CD14-positive monocyte (primary cell): ENCODE results near the gene SIRPA. TPM values are rescaled to one million over a fixed set of nuclear protein-coding genes. Genes with fewer than 3 reads are reported as not detected.
A peak's percentile ranks its signal among the peaks of the same experiment; 100 is the strongest.

Source experiments
- DNase-seq, 3 donors: peaks; one replicate each; pipeline ENCODE4 v3.0.0-alpha.2; 2011 to 2022
- H2AFZ ChIP-seq: 2 replicates; pipeline ENCODE4 v1.6.0; 2012; ENCODE audit warnings: mild to moderate bottlenecking, low read depth, low read length, inconsistent platforms; ENCODE audit not compliant: insufficient read depth, poor library complexity, severe bottlenecking
- H3K27ac ChIP-seq, 2 donors: 1 replicate in 1 of 2; 2 replicates in 1 of 2; pipeline ENCODE4 v1.5.1; 2012 to 2013; ENCODE audit warnings: low read length in 2 of 2, control low read depth in 1 of 2, inconsistent platforms in 1 of 2, low read depth in 1 of 2, mild to moderate bottlenecking in 1 of 2
- H3K27me3 ChIP-seq, 2 donors: one replicate each; pipeline versions ENCODE4 v1.6.0 to v1.6.1; 2011 to 2013; ENCODE audit warnings: low read length in 2 of 2; ENCODE audit not compliant: control insufficient read depth in 2 of 2, insufficient read depth in 2 of 2
- H3K36me3 ChIP-seq, 2 donors: replicated peaks in 1 of 2; 1 replicate in 1 of 2; 2 replicates in 1 of 2; pipeline versions ENCODE4 v1.5.1 to v1.6.1; 2012 to 2013; ENCODE audit warnings: low read length in 2 of 2, control low read depth in 1 of 2, inconsistent platforms in 1 of 2, mild to moderate bottlenecking in 1 of 2; ENCODE audit not compliant: insufficient read depth in 2 of 2, control insufficient read depth in 1 of 2
- H3K4me1 ChIP-seq, 2 donors: 1 replicate in 1 of 2; 2 replicates in 1 of 2; pipeline versions ENCODE4 v1.5.1 to v1.6.1; 2012 to 2013; ENCODE audit warnings: low read length in 2 of 2, control low read depth in 1 of 2, inconsistent platforms in 1 of 2, mild to moderate bottlenecking in 1 of 2, moderate library complexity in 1 of 2; ENCODE audit not compliant: insufficient read depth in 2 of 2, control insufficient read depth in 1 of 2
- H3K4me2 ChIP-seq: replicated peaks from 2 replicates; pipeline ENCODE3; 2012; ENCODE audit warnings: low read length, moderate library complexity, mild to moderate bottlenecking; ENCODE audit not compliant: poor library complexity, severe bottlenecking; ENCODE audit errors: extremely low read depth
- H3K4me3 ChIP-seq, 3 experiments: fragments of 200-600 bp in 1 of 3; sonication (generic) in 1 of 3; replicated peaks in 1 of 3; 1 replicate in 2 of 3; 2 replicates in 1 of 3; pipeline ENCODE4 v1.5.1; 2011 to 2013; ENCODE audit warnings: low read length in 3 of 3, mild to moderate bottlenecking in 3 of 3, control low read depth in 2 of 3, low read depth in 2 of 3, inconsistent platforms in 1 of 3, moderate library complexity in 1 of 3
- H3K79me2 ChIP-seq: 2 replicates; pipeline ENCODE4 v1.6.0; 2012; ENCODE audit warnings: mild to moderate bottlenecking, control low read depth, inconsistent platforms, low read length, moderate library complexity; ENCODE audit not compliant: insufficient read depth
- H3K9ac ChIP-seq: 2 replicates; pipeline ENCODE4 v1.6.0; 2017; ENCODE audit warnings: low read length, mild to moderate bottlenecking; ENCODE audit not compliant: insufficient read depth, poor library complexity, severe bottlenecking
- H3K9me3 ChIP-seq, 2 donors: replicated peaks in 1 of 2; 1 replicate in 1 of 2; 2 replicates in 1 of 2; pipeline versions ENCODE4 v1.5.1 to v1.6.1; 2012 to 2013; ENCODE audit warnings: low read length in 2 of 2, control low read depth in 1 of 2; ENCODE audit not compliant: control insufficient read depth in 1 of 2, insufficient read depth in 1 of 2
- H4K20me1 ChIP-seq: 2 replicates; pipeline ENCODE4 v1.6.0; 2012; ENCODE audit warnings: mild to moderate bottlenecking, low read length, control low read depth, moderate library complexity; ENCODE audit not compliant: insufficient read depth
- H3K27ac Mint-ChIP-seq, 7 donors: one replicate each; pipeline ENCODE4 v1.8.0; 2020; ENCODE audit warnings: mild to moderate bottlenecking in 7 of 7, mixed read lengths in 7 of 7, moderate library complexity in 6 of 7, inconsistent platforms in 2 of 7
- H3K27me3 Mint-ChIP-seq, 3 donors: one replicate each; pipeline ENCODE4 v1.8.0; 2021 to 2022; ENCODE audit warnings: low read depth in 3 of 3, mild to moderate bottlenecking in 3 of 3, mixed read lengths in 3 of 3, moderate library complexity in 3 of 3, inconsistent platforms in 1 of 3
- H3K36me3 Mint-ChIP-seq, 2 donors: one replicate each; pipeline ENCODE4 v1.8.0; 2020; ENCODE audit warnings: mixed read lengths in 2 of 2, inconsistent platforms in 1 of 2, mild to moderate bottlenecking in 1 of 2
- H3K4me1 Mint-ChIP-seq: one replicate; pipeline ENCODE4 v1.8.0; 2020; ENCODE audit warnings: mild to moderate bottlenecking, mixed read lengths
- H3K4me3 Mint-ChIP-seq, 2 donors: one replicate each; pipeline ENCODE4 v1.8.0; 2020; ENCODE audit warnings: mild to moderate bottlenecking in 2 of 2, mixed read lengths in 2 of 2, moderate library complexity in 1 of 2
- H3K9me3 Mint-ChIP-seq, 7 donors: one replicate each; pipeline ENCODE4 v1.8.0; 2020 to 2022; ENCODE audit warnings: mixed read lengths in 7 of 7, mild to moderate bottlenecking in 6 of 7, moderate library complexity in 6 of 7, inconsistent platforms in 2 of 7
- WGBS: methylation state at CpG from one replicate; pipeline ENCODE4 v1.1.5; 2013; ENCODE audit warnings: missing lambda C conversion rate; ENCODE audit not compliant: insufficient coverage; 5-methylcytosine and 5-hydroxymethylcytosine counted together
- intact Hi-C, 2 donors: fragments of 100-400 bp; cut with micrococcal nuclease; formaldehyde crosslinking; loops; one replicate each; pipeline versions ENCODE4 v1.15.0 to v1.15.1; 2023
- polyA plus RNA-seq, 3 donors: library from polyadenylated mRNA; depleted of rRNA in 1 of 3; unstranded in 2 of 3; stranded (reverse) in 1 of 3; fragments of 300-500 nt in 2 of 3; fragments of >200 nt in 1 of 3; fragmentation: Illumina TruSeq in 2 of 3; gene quantifications; 1 replicate in 2 of 3; 2 replicates in 1 of 3; pipeline ENCODE4 v1.2.3, GENCODE V29; 2012 to 2021
- TF ChIP-seq, protein P1 (sequence below): fragments of 200-600 bp; IDR thresholded peaks from one replicate; pipeline ENCODE4 v1.8.0; 2022; ENCODE audit warnings: antibody characterized with exemption, mild to moderate bottlenecking

SIRPA gene
- polyA plus RNA-seq, 3 donors, result 28.4 to 126 (median 58.3) TPM

DNA sequence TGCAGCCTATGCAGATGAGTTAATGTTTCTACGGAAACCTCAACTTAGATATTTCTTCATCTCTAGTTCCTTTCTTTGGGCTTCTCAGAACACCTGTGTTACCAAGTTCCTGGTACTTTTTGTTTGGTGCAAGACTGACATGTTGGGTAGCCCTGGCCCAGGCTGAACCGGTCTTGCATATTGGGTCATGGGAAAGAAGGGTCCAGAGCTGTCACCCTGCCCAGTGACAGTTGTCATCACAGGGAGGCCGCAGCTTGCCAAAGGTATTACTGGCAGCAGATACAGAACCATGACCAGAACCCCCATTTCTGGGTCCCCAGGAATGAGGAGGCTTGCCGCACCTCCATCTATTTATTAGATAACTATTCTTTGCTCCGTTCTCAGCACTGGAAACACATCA lies 58.4 kb downstream of the SIRPA start:
- H3K36me3 Mint-ChIP-seq, result no peaks in the 10 kb centered on the region
- H3K9ac ChIP-seq, result no peak overlapping the region
- H3K36me3 ChIP-seq, result no peaks in the 10 kb centered on the region
- H3K9me3 ChIP-seq, result no peaks in the 10 kb centered on the region
- peaks cover 63 to 74% of the 10 kb centered on the region in 2 donors for H3K4me1 ChIP-seq
- 56% methylated on average over 3 of the region's 5 CpGs for WGBS
- TF ChIP-seq, protein P1, sequence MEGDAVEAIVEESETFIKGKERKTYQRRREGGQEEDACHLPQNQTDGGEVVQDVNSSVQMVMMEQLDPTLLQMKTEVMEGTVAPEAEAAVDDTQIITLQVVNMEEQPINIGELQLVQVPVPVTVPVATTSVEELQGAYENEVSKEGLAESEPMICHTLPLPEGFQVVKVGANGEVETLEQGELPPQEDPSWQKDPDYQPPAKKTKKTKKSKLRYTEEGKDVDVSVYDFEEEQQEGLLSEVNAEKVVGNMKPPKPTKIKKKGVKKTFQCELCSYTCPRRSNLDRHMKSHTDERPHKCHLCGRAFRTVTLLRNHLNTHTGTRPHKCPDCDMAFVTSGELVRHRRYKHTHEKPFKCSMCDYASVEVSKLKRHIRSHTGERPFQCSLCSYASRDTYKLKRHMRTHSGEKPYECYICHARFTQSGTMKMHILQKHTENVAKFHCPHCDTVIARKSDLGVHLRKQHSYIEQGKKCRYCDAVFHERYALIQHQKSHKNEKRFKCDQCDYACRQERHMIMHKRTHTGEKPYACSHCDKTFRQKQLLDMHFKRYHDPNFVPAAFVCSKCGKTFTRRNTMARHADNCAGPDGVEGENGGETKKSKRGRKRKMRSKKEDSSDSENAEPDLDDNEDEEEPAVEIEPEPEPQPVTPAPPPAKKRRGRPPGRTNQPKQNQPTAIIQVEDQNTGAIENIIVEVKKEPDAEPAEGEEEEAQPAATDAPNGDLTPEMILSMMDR, result no peak
- peak in 1 of 3 donors; percentile 32 for DNase-seq
- H4K20me1 ChIP-seq, result no peaks in the 10 kb centered on the region
- H3K27ac ChIP-seq, result peak overlapping the region; percentile 62 to 66
- H3K9me3 Mint-ChIP-seq, result peaks cover 0 to 3% (median 0%) of the 10 kb centered on the region in 7 donors
- peak overlapping the region in 1 of 3 experiments; percentile 3 for H3K4me3 ChIP-seq
- intact Hi-C loops, result no loop called here
- H2AFZ ChIP-seq, result no peak overlapping the region
- H3K27ac Mint-ChIP-seq, result peak overlapping the region; percentile 50 to 99 (median 95)
- peaks cover 56% of the 10 kb centered on the region for H3K4me1 Mint-ChIP-seq
- H3K79me2 ChIP-seq, result no peaks in the 10 kb centered on the region
- no peaks in the 10 kb centered on the region for H3K27me3 ChIP-seq
- H3K27me3 Mint-ChIP-seq, result peaks cover 0 to 3% (median 1%) of the 10 kb centered on the region in 3 donors
- no peak overlapping the region for H3K4me3 Mint-ChIP-seq
- H3K4me2 ChIP-seq, result no peak overlapping the region

- Mint-ChIP-seq H3K4me1 (peaks cover 41% of the 10 kb centered on the region), H3K4me3 (no peak overlapping the region), H3K36me3 (no peaks in the 10 kb centered on the region), H3K27ac (peak overlapping the region in 6 of 7 donors; percentile 64 to 98 (median 88)), H3K27me3 (peaks cover 0 to 3% (median 1%) of the 10 kb centered on the region in 3 donors), H3K9me3 (peaks cover 0 to 3% (median 0%) of the 10 kb centered on the region in 7 donors)
- Histone ChIP-seq H3K27ac (no peak overlapping the region), H3K4me3 (no peak overlapping the region), H4K20me1 (no peaks in the 10 kb centered on the region), H3K27me3 (no peaks in the 10 kb centered on the region), H3K4me1 (peaks cover 47 to 58% of the 10 kb centered on the region in 2 donors), H3K4me2 (no peak overlapping the region), H3K36me3 (no peaks in the 10 kb centered on the region), H2AFZ (no peak overlapping the region), H3K9ac (no peak overlapping the region), H3K9me3 (no peaks in the 10 kb centered on the region), H3K79me2 (no peaks in the 10 kb centered on the region)
- intact Hi-C loops, result no loop called here
- no peak for DNase-seq
- TF ChIP-seq, protein P1, result no peak
- 91% methylated on average over 7 of the region's 8 CpGs for WGBS
These were observed 60.0 kb downstream of the SIRPA start for GRCh38 chr20:1955217-1955616.
